Measurements from ENCODE around the gene RFWD3.

Gene RFWD3

GRCh38 chr16:74575175-74575806 lies 91.4 kb downstream of the RFWD3 start:
- POLR2A ChIA-PET, result no interaction called here
- no peak for TF ChIP-seq CTCF (IDR thresholded peaks at IDR 0.05; ENCODE audit: control extremely low read depth, extremely low read depth, low read depth, missing control alignments)
- CTCF ChIA-PET, result no interaction called here
- DNase-seq (ENCODE audit: extremely low spot score), result no peak

DNA sequence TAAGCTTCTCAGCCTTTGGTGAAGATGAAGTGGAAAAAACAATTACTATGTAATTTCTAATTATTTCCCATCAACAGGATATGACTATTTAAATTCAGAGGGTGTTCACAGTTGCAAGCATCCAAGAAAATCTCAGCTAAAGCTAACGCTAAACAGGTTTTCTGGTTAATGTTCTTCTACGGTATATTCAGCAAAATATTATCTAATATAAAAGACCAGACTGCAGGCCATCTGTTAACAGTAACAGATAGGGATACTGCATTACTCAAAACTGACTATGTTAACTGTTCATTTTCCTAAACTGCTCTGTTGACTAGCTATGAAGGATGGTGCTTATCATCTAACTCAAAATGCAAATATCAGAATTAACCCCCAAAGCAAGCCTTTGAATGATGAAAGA lies 92.5 kb downstream of the RFWD3 start:
- POLR2A ChIA-PET, result no interaction called here
- no peak for DNase-seq (ENCODE audit: extremely low spot score)
- CTCF ChIA-PET, result interaction anchor here (0.8 to 1.4 kb wide), 3 partner anchors 14 to 16 kb away, joined by 3 to 6 read pairs (median 3); no protein-coding TSS in a partner anchor
- no peak for TF ChIP-seq CTCF (IDR thresholded peaks at IDR 0.05; ENCODE audit: control extremely low read depth, extremely low read depth, low read depth, missing control alignments)

- CTCF ChIA-PET, result interaction anchor here (0.8 to 1.4 kb wide), 3 partner anchors 13 to 16 kb away, joined by 3 to 6 read pairs (median 3); no protein-coding TSS in a partner anchor
- no peak for DNase-seq (ENCODE audit: extremely low spot score)
- POLR2A ChIA-PET, result no interaction called here
- TF ChIP-seq CTCF (IDR thresholded peaks at IDR 0.05; ENCODE audit: control extremely low read depth, extremely low read depth, low read depth, missing control alignments), result no peak
Observed at GRCh38 chr16:74573622-74574021, 93.1 kb downstream of the RFWD3 start.

Measured in GM10248 (cell line).